GM19351 (cell line): ENCODE measurements around the gene CTR9.
A peak's percentile ranks its signal among the peaks of the same experiment; 100 is the strongest.

ENCODE experiments used
- ATAC-seq: cut with Tn5 transposase; IDR thresholded peaks from one replicate; pipeline ENCODE4 v1.9.1; 2021; ENCODE audit warnings: mild to moderate bottlenecking, moderate library complexity; ENCODE audit not compliant: unreplicated experiment

Gene CTR9

GRCh38 chr11:10742460-10743208, 8.4 kb upstream of the CTR9 start:
- no peak for ATAC-seq

- ATAC-seq = no peak
These were observed 7.6 kb upstream of the CTR9 start for GRCh38 chr11:10743354-10744000.

- no peak for ATAC-seq
These were observed 6.8 kb upstream of the CTR9 start for GRCh38 chr11:10744206-10744605.

- ATAC-seq = no peak
These were observed 4.2 kb upstream of the CTR9 start for GRCh38 chr11:10746871-10747270.

- ATAC-seq = no peak
These were observed 3.3 kb upstream of the CTR9 start for GRCh38 chr11:10747733-10748132.

- ATAC-seq = no peak
These were observed 1.6 kb upstream of the CTR9 start for GRCh38 chr11:10749476-10749875.

GRCh38 chr11:10751581-10751940, 515 bp downstream of the CTR9 start:
- ATAC-seq = peak; percentile 13

- ATAC-seq = no peak
These were observed 1.0 kb downstream of the CTR9 start for GRCh38 chr11:10752061-10752460.

- ATAC-seq = no peak
These were observed 1.4 kb downstream of the CTR9 start for GRCh38 chr11:10752486-10752885.

- ATAC-seq = no peak
These were observed 7.9 kb downstream of the CTR9 start for GRCh38 chr11:10758957-10759356.

- no peak for ATAC-seq
These were observed 10.1 kb downstream of the CTR9 start for GRCh38 chr11:10761085-10761698.

- peak; percentile 89 for ATAC-seq
These were observed 11.1 kb downstream of the CTR9 start for GRCh38 chr11:10762185-10762584.

- ATAC-seq = no peak
These were observed 11.9 kb downstream of the CTR9 start for GRCh38 chr11:10762913-10763421.

GRCh38 chr11:10763766-10764165, 12.7 kb downstream of the CTR9 start:
- no peak for ATAC-seq

- no peak for ATAC-seq
These were observed 13.4 kb downstream of the CTR9 start for GRCh38 chr11:10764412-10764811.

GRCh38 chr11:10770626-10771254, 19.7 kb downstream of the CTR9 start:
- ATAC-seq = no peak

GRCh38 chr11:10771457-10771856, 20.4 kb downstream of the CTR9 start:
- no peak for ATAC-seq

GRCh38 chr11:10774811-10775210, 23.8 kb downstream of the CTR9 start:
- ATAC-seq = no peak

- ATAC-seq = no peak
These were observed 26.3 kb downstream of the CTR9 start for GRCh38 chr11:10777393-10777793.

GRCh38 chr11:10777806-10778205, 26.8 kb downstream of the CTR9 start:
- ATAC-seq = no peak

- ATAC-seq = no peak
These were observed 27.3 kb downstream of the CTR9 start for GRCh38 chr11:10778217-10778970.
